Activated naive CD8-positive, alpha-beta T cell treated with anti-CD3 and anti-CD28 coated beads, Interleukin-2, amount 10 ng/mL, durations not matched to agents 7 days and 5 days (primary cell): ENCODE measurements around the gene SLC7A7. TPM values are rescaled to one million over a fixed set of nuclear protein-coding genes. Genes with fewer than 3 reads are reported as not detected.
"Not testable (repeated sequence)": the region's sequence is repeated elsewhere in the genome, so short reads cannot be mapped to it uniquely, and the experiment has no call there.

ENCODE experiments used
- ATAC-seq: fragments of 150-1000 bp; cut with Tn5 transposase; one replicate; pipeline ENCODE4 v1.10.0; 2021; ENCODE audit warnings: low read depth, moderate library complexity
- POLR2A ChIA-PET: fragments of 350-600 bp; sonication (Branson Sonifier 250); formaldehyde crosslinking; loops from one replicate; lab custom pipeline; 2021; ENCODE audit warnings: antibody characterized with exemption; lab: Charles Lee
- DNase-seq: peaks from one replicate; pipeline ENCODE4 v3.0.0; 2021
- H3K27ac Mint-ChIP-seq: one replicate; pipeline ENCODE4 v1.8.0; 2022; ENCODE audit warnings: mild to moderate bottlenecking, mixed read lengths
- H3K27me3 Mint-ChIP-seq: one replicate; pipeline ENCODE4 v1.8.0; 2022; ENCODE audit warnings: mild to moderate bottlenecking, moderate library complexity, mixed read lengths
- H3K36me3 Mint-ChIP-seq: one replicate; pipeline ENCODE4 v1.8.0; 2021; ENCODE audit warnings: mild to moderate bottlenecking, mixed read lengths
- H3K4me1 Mint-ChIP-seq: one replicate; pipeline ENCODE4 v1.8.0; 2021; ENCODE audit warnings: mixed read lengths
- H3K4me3 Mint-ChIP-seq: one replicate; pipeline ENCODE4 v1.8.0; 2022; ENCODE audit warnings: mild to moderate bottlenecking, moderate library complexity, mixed read lengths
- H3K9me3 Mint-ChIP-seq: one replicate; pipeline ENCODE4 v1.8.0; 2021; ENCODE audit warnings: mixed read lengths
- total RNA-seq, 2 experiments: library from RNA; stranded (reverse); gene quantifications; one replicate each; pipeline ENCODE4 v1.2.3, GENCODE V29; 2021

Gene SLC7A7
- total RNA-seq, 2 experiments from 2014 or later, result 0.89 to 2.5 TPM

- no peaks in the 10 kb centered on the region for H3K9me3 Mint-ChIP-seq
- peaks cover 2% of the 10 kb centered on the region for H3K4me1 Mint-ChIP-seq
- ATAC-seq (no peak), DNase-seq (no peak)
- no peak overlapping the region for H3K27ac Mint-ChIP-seq
- POLR2A ChIA-PET, result no interaction called here
- no peaks in the 10 kb centered on the region for H3K36me3 Mint-ChIP-seq
- no peak overlapping the region for H3K4me3 Mint-ChIP-seq
- no peaks in the 10 kb centered on the region for H3K27me3 Mint-ChIP-seq
Measured at GRCh38 chr14:22786685-22787084, 28.6 kb downstream of the SLC7A7 start.

- Mint-ChIP-seq H3K4me3 (no peak overlapping the region), H3K4me1 (no peaks in the 10 kb centered on the region), H3K9me3 (no peaks in the 10 kb centered on the region), H3K27ac (no peak overlapping the region), H3K27me3 (no peaks in the 10 kb centered on the region), H3K36me3 (no peaks in the 10 kb centered on the region)
- DNase-seq (no peak), ATAC-seq (no peak)
- POLR2A ChIA-PET, result interaction anchor here (0.6 to 1.3 kb wide), 2 partner anchors 14 to 18 kb away, joined by 3 to 4 read pairs; no protein-coding TSS in a partner anchor
Measured at GRCh38 chr14:22781301-22781991, 33.8 kb downstream of the SLC7A7 start.

- H3K27me3 Mint-ChIP-seq, result no peaks in the 10 kb centered on the region
- no peak overlapping the region for H3K27ac Mint-ChIP-seq
- no peaks in the 10 kb centered on the region for H3K9me3 Mint-ChIP-seq
- H3K4me3 Mint-ChIP-seq, result no peak overlapping the region
- POLR2A ChIA-PET, result interaction anchor here (0.6 to 1.3 kb wide), 2 partner anchors 13 to 17 kb away, joined by 3 to 4 read pairs; no protein-coding TSS in a partner anchor
- DNase-seq (no peak), ATAC-seq (no peak)
- no peaks in the 10 kb centered on the region for H3K4me1 Mint-ChIP-seq
- peaks cover 2% of the 10 kb centered on the region for H3K36me3 Mint-ChIP-seq
Measured at GRCh38 chr14:22780941-22781300, 34.3 kb downstream of the SLC7A7 start.

- no peak for ATAC-seq
- Mint-ChIP-seq H3K27ac (no peak overlapping the region), H3K4me3 (no peak overlapping the region), H3K27me3 (no peaks in the 10 kb centered on the region), H3K36me3 (peaks cover 9% of the 10 kb centered on the region), H3K4me1 (no peaks in the 10 kb centered on the region), H3K9me3 (no peaks in the 10 kb centered on the region)
- no peak for DNase-seq
- POLR2A ChIA-PET, result interaction anchor here (1.3 kb wide), 1 partner anchor 13 kb away, joined by 3 read pairs; no protein-coding TSS in a partner anchor
Measured at GRCh38 chr14:22780105-22780679, 35.0 kb downstream of the SLC7A7 start.

- H3K4me3 Mint-ChIP-seq, result no peak overlapping the region
- H3K4me1 Mint-ChIP-seq, result no peaks in the 10 kb centered on the region
- no peak for DNase-seq
- peaks cover 21% of the 10 kb centered on the region for H3K36me3 Mint-ChIP-seq
- POLR2A ChIA-PET, result no interaction called here
- no peaks in the 10 kb centered on the region for H3K9me3 Mint-ChIP-seq
- no peak for ATAC-seq
- no peaks in the 10 kb centered on the region for H3K27me3 Mint-ChIP-seq
- H3K27ac Mint-ChIP-seq, result no peak overlapping the region
Measured at GRCh38 chr14:22778084-22778483, 37.2 kb downstream of the SLC7A7 start.

- H3K9me3 Mint-ChIP-seq, H3K4me1 Mint-ChIP-seq, POLR2A ChIA-PET, H3K27me3 Mint-ChIP-seq, H3K27ac Mint-ChIP-seq, H3K4me3 Mint-ChIP-seq, ATAC-seq, DNase-seq: not testable (repeated sequence)
- H3K36me3 Mint-ChIP-seq, result peaks cover 25% of the 10 kb centered on the region
Measured at GRCh38 chr14:22776849-22777248, 38.4 kb downstream of the SLC7A7 start.

GRCh38 chr14:22776215-22776614 is 39.0 kb downstream of the SLC7A7 start:
- POLR2A ChIA-PET, result no interaction called here
- Mint-ChIP-seq H3K9me3 (no peaks in the 10 kb centered on the region), H3K4me3 (no peak overlapping the region), H3K27ac (no peak overlapping the region), H3K36me3 (peaks cover 32% of the 10 kb centered on the region), H3K27me3 (no peaks in the 10 kb centered on the region), H3K4me1 (no peaks in the 10 kb centered on the region)
- ATAC-seq (no peak), DNase-seq (no peak)

GRCh38 chr14:22774011-22774706 is 41.1 kb downstream of the SLC7A7 start:
- Mint-ChIP-seq H3K36me3 (peaks cover 50% of the 10 kb centered on the region), H3K9me3 (no peaks in the 10 kb centered on the region), H3K4me1 (peaks cover 6% of the 10 kb centered on the region), H3K27me3 (no peaks in the 10 kb centered on the region), H3K27ac (no peak overlapping the region), H3K4me3 (no peak overlapping the region)
- no peak for DNase-seq
- no peak for ATAC-seq
- POLR2A ChIA-PET, result interaction anchor here (0.8 to 1.0 kb wide), 2 partner anchors 8 to 184 kb away, joined by 3 to 4 read pairs; partner anchors contain the start of gene OXA1L

- ATAC-seq, result no peak
- H3K36me3 Mint-ChIP-seq, result peaks cover 55% of the 10 kb centered on the region
Measured at GRCh38 chr14:22773162-22774010, 41.8 kb downstream of the SLC7A7 start.

GRCh38 chr14:22772725-22773124 is 42.5 kb downstream of the SLC7A7 start:
- peaks cover 59% of the 10 kb centered on the region for H3K36me3 Mint-ChIP-seq
- peaks cover 17% of the 10 kb centered on the region for H3K4me1 Mint-ChIP-seq
- POLR2A ChIA-PET, result no interaction called here
- ATAC-seq (no peak), DNase-seq (no peak)
- H3K27ac Mint-ChIP-seq, result no peak overlapping the region
- no peak overlapping the region for H3K4me3 Mint-ChIP-seq
- H3K27me3 Mint-ChIP-seq, result no peaks in the 10 kb centered on the region
- no peaks in the 10 kb centered on the region for H3K9me3 Mint-ChIP-seq

More at GRCh38 chr14:22773162-22774010, 41.8 kb downstream of the SLC7A7 start:
- H3K9me3 Mint-ChIP-seq, result no peaks in the 10 kb centered on the region
- POLR2A ChIA-PET, result interaction anchor here (0.8 kb wide), 1 partner anchor 184 kb away, joined by 4 read pairs; no protein-coding TSS in a partner anchor
- no peaks in the 10 kb centered on the region for H3K27me3 Mint-ChIP-seq
- no peak overlapping the region for H3K27ac Mint-ChIP-seq
- no peak for DNase-seq
- peaks cover 10% of the 10 kb centered on the region for H3K4me1 Mint-ChIP-seq
- no peak overlapping the region for H3K4me3 Mint-ChIP-seq

GRCh38 chr14:22770481-22771187 is 44.6 kb downstream of the SLC7A7 start:
- H3K27ac Mint-ChIP-seq, result no peak overlapping the region
- no peak overlapping the region for H3K4me3 Mint-ChIP-seq

GRCh38 chr14:22769369-22769768 is 45.9 kb downstream of the SLC7A7 start:
- POLR2A ChIA-PET, result no interaction called here
- no peak for ATAC-seq
- peaks cover 50% of the 10 kb centered on the region for H3K36me3 Mint-ChIP-seq
- H3K27ac Mint-ChIP-seq, result peak overlapping the region; percentile 7
- peaks cover 33% of the 10 kb centered on the region for H3K4me1 Mint-ChIP-seq
- DNase-seq, result no peak
- no peak overlapping the region for H3K4me3 Mint-ChIP-seq
- H3K9me3 Mint-ChIP-seq, result peaks cover 2% of the 10 kb centered on the region
- no peaks in the 10 kb centered on the region for H3K27me3 Mint-ChIP-seq

More at GRCh38 chr14:22770481-22771187, 44.6 kb downstream of the SLC7A7 start:
- ATAC-seq, result no peak
- Mint-ChIP-seq H3K27me3 (no peaks in the 10 kb centered on the region), H3K36me3 (peaks cover 60% of the 10 kb centered on the region), H3K9me3 (no peaks in the 10 kb centered on the region), H3K4me1 (peaks cover 27% of the 10 kb centered on the region)
- POLR2A ChIA-PET, result no interaction called here
- DNase-seq, result no peak
